ENCODE results near the gene EGFR.

EGFR gene

DNA sequence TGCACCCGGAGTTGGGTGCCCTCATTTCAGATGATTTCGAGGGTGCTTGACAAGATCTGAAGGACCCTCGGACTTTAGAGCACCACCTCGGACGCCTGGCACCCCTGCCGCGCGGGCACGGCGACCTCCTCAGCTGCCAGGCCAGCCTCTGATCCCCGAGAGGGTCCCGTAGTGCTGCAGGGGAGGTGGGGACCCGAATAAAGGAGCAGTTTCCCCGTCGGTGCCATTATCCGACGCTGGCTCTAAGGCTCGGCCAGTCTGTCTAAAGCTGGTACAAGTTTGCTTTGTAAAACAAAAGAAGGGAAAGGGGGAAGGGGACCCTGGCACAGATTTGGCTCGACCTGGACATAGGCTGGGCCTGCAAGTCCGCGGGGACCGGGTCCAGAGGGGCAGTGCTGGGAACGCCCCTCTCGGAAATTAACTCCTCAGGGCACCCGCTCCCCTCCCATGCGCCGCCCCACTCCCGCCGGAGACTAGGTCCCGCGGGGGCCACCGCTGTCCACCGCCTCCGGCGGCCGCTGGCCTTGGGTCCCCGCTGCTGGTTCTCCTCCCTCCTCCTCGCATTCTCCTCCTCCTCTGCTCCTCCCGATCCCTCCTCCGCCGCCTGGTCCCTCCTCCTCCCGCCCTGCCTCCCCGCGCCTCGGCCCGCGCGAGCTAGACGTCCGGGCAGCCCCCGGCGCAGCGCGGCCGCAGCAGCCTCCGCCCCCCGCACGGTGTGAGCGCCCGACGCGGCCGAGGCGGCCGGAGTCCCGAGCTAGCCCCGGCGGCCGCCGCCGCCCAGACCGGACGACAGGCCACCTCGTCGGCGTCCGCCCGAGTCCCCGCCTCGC lies at the start of gene EGFR:
Gene EGFR (plus strand): TSS at position 657 of the 830 bp plus-strand sequence. CDS start 261 bp downstream, outside the sequence.
- DNase-seq: no peak

DNA sequence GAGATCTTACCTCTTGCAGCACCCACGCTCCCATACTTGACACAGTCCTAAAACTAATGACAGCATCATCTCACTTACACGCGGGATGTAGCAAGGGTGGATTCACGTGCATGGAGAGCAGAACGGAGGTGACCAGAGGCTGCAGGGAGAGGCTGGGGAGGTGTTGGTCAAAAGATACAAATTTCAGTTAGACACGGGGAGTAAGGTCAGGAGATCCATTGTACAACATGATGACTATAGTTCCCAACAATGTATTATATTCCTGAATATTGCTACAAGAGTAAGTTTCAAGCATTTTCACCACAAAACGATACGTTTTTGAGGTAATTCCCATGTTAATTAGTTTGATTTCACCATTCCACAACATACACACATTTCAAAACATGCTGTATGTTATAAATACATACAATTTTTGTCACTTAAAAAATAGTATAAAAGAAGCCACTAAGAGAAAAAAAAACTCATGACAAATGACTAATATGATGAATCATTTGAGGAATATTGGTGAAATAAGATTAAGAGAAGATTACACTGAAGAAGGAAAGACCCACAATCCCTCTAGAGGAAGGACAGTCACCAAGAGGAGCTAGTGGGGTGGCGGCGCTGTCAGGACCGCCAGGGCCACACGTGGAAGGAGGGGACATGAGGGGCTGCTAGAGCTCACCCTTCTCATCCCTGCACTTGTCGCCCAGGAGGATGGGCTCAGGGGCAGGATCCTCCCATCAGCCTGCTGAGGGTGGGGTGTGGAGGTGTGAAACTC lies 49.4 kb upstream of the EGFR start:
- DNase-seq: no peak

GRCh38 chr7:54972733-54973294 lies 46.0 kb upstream of the EGFR start:
- DNase-seq: no peak

DNA sequence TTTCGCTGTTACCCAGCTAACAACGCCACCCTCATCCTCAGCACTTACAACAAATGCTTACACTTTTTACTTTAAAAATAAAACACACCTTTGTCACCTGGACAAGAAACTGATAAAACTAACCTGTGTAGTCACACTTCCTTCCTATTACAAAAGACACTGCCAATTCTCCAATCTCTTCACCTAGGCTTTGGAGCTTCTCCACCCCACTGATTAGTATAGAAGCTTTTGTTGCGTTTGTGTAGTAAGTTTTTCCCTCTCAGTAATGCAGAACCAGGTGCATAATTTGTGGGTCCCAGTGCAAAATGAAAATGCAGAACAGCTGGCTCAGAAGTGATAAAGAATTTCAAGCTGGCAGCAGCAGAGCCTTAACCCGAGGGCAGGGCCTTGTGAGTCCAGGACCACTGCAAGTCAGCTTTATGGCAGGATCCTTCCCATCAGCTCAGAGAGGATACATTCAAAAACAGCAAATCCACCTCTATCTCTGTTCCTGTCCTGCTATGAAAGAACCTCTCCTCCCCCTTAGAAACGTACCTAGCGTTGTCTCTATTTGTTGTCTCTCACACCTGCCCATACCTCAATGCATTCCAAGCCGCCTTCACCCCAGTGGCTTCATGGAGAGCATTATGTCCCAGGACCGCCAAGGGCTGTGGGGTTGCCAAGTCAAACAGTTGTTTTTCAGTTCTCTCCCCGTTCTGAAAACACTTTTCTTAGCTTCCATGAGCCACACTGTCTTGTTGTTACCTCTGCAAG lies 40.3 kb upstream of the EGFR start:
- DNase-seq: no peak

- DNase-seq: no peak
Observed at GRCh38 chr7:54980521-54980920, 38.3 kb upstream of the EGFR start.

- DNase-seq: no peak
Observed at GRCh38 chr7:54981913-54982312, 36.9 kb upstream of the EGFR start.

DNA sequence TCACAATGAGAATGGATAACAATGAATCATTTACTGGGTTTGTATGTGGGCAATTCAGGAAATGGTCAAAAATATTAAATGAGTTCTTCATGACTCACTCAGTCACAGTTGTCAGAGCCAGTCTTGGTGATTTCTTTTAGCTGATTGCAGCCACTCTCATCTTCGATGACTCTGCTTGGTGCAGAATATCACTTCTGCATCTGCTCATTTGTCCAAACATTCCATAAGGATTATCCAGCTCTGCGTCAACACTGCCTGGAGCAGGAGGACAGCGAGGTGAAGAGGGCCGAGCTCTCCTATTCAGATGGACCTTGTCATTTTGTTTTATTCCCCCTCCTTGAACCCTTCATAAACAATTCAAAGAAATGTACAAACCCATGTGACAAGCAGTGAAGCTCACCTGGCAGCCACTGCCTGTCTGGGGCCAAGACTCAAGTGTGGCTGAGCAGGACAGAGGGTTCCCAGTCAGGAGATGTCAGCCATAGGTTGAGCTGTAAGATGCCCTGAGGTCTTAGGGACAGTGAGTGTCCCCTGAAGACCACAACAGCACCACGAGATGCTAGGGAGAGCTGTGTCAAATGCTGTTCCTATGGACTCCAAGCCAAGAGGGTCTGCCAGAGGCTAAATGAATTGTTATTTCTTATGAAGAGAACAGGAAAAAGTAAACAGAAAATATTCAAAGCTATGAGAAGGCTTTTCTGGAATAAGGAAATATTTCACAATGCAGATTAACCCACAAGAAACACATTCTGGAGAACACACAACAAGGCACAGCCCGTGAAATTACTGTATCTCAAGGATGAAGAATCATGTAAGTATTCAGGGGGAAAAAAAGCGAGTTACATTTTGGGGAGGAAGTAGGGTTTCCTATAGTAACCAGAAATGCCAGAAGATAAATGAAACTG lies 33.1 kb upstream of the EGFR start:
- DNase-seq: no peak

DNA sequence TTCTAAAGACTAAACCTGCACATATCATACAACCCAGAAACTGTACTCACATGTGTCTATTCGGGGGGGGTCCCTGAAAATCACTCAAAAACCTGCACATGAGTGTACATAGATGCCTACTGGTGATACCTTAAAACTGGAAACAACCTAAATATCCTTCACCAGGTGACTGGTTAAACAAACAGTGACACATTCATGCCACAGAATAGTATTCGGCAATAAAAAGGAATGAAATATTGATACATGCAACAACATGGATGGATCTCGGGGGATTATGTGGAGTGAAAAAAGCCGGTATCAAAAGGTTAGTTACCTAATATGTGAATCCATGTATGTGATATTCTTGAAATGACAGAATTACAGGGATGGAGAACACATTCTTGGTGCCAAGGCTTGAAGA lies 32.1 kb upstream of the EGFR start:
- no peak for DNase-seq

GRCh38 chr7:54987772-54988171 lies 31.0 kb upstream of the EGFR start:
- DNase-seq: no peak

GRCh38 chr7:54988516-54988915 lies 30.3 kb upstream of the EGFR start:
- DNase-seq: no peak

DNA sequence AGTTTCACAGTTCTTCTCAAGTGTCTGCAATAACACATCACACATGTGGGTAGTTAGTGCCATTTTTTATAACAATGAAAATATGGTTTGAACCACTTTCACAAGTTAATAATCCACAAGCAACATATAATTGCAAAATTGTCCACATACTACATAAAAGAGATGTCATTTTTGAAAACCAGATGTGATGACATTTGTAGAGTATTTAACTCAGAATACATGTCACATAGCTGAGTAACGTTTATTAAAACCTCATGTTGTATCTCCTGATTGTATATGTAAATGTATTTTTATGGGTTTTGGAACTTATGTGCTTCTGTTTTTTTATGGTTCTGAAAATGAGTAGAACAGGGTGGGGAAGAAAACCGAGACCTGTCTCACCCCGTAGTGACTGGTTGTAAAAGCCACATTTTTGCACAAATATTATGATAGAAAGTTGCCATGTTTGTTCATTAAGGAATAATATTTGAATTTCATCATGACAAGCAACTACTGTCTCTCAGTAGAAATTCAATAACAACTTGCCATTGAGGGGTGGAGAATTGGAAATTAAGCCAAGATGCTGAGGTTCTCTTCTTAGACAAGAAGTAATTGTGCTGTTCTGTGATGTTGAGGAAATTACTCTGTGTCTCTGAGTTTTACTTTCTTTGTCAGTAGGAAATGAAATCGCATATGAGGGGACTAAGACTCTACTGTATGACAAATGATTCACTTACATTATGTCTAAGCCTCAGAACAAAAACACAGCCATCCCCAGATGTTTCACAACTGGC lies 29.2 kb upstream of the EGFR start:
- DNase-seq: no peak

DNA sequence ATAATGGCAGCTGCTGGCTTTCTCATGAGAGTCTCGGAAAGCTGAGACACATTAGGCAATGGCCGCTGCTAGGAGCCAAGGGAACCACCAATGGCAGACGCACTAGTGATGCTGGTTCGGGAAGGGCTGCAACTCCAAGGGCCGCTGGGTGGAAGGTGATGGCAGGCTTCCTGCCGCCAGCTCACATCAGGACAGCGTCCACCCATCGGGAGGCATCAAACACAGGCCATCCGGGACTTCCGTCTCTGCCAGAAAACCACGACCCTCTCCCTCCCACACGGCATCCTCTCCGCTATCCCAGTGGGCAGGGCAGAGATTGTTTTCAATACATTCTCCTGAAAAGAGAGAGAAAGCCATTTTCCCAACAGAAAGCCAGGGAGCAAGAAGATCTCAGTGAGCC lies 27.5 kb upstream of the EGFR start:
- no peak for DNase-seq

DNA sequence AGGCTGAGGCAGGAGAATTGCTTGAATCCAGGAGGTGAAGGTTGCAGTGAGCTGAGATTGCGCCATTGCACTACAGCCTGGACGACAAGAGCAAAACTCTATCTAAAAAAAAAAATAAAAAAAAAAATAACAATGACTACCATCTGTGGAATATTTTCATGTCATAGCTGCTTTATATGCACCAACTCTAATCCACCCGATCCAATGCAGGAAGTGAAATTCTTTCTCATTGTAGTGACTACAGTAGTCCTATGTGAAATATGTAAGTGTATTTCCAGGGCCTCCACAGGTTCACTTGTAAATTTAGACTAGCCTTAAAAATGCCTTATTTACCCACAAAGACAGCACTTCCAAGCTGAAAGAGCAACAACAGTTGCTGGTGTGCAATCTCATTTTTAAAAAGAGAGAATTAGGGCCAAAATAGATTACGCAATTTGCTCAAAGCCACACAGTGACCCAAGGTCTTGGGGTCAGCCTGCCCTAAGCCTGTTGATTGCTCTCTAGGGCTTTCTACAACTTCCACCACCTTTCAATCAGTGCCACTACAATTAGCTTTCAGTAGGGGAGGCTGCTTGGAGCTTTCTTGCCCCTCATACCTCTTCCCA lies 25.8 kb upstream of the EGFR start:
- no peak for DNase-seq

DNA sequence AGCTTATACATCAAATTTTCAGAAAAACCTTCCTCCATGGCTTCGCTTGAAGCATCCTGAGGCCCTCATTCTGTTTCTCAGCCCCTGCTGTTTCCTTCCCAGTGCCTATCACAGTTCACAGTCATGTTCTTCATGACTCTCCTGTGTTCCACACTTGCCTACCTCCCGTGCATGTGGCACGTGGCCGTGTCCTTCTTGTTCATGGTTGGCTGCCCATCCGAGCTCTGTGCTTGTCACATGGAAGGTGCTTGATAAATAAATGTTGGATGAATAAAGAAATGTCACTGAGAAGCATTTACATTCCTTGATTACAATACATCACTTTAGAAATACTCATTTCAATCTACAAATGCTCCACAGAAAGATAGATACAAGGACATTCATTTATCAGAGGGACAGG lies 23.7 kb upstream of the EGFR start:
- no peak for DNase-seq

DNA sequence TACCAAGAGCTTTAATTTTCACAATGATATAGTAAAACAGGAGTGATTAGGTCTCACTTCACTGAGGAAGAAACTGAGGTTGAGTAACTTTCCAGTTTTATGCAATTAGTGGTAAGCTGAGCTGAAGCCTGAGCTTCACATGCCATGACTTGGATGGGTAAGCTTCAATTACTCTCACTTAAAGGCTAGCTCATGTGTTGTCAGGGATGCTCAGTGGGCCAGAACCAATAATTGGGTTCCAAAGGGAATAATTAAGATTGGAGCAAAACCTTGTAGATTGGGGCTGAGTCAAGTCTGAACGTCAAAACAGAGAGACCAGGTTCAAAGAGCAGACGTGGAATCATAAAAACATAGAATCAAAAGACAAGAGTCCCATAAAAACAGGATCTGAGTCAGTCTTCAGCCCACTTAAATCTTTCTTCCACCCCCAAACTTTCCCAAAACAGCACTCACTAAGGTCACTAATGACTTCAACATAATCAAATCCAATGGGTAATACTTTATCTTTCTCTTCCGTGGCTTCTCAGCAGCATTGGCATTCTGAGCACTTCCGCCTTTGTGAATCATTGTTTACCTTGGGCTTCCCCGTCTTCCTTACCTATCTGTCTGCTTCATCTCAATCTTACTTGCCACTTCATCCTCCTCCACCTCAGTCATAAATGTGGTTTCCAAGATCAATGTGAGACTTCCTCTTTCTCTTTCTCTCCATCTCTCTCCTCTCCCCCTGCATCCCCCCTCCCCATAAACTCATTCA lies 23.0 kb upstream of the EGFR start:
- no peak for DNase-seq

DNA sequence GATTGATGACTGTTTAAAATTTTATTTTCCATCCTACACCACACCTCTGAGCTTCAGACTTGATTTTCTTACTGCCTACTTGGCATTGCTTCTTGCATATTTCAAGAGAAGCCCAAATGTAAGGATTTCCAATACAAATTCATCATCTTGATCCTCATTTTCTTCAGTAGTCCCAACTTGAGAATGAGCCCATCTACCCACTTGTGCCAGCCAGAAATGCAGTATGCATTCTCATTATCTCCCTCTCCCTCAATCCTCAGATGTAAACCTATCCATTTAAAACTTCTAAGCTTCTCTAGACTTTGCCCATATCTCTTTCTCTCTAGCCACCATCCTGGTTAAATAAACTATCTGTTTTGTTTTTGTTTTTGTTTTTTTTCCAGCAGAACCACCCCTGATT lies 22.4 kb upstream of the EGFR start:
- DNase-seq: no peak

DNA sequence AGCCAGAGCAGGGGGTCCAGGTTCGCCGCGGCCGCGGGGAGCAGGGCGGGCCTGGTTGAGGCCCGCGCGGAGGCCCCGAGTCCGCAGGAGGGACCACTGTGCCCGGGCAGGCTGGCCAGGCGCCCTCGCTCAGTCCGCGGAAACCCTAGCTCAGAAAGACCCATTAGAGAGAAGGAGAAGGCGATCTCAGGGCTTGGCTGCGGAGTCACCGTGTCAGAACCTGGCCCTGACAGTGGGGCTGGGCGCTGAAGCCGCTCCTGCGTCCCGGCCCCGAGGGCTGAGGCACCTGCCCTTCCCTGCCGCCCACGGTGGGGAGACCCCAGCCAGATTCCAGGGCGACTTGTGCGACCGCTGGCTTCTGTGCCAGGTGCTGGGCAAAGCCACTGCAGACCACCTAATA lies 14.2 kb upstream of the EGFR start:
- DNase-seq: no peak

GRCh38 chr7:55005241-55005851 lies 13.5 kb upstream of the EGFR start:
- DNase-seq: no peak

GRCh38 chr7:55006499-55006898 lies 12.3 kb upstream of the EGFR start:
- no peak for DNase-seq

GRCh38 chr7:55013851-55014250 lies 5.0 kb upstream of the EGFR start:
- no peak for DNase-seq
